Ovary (tissue), 3 donors: ENCODE results near the gene CDC16.

Experiments used
- EP300 ChIP-seq: sonication (generic); formaldehyde crosslinking; IDR thresholded peaks from one replicate; pipeline ENCODE4 v1.6.1; 2017; ENCODE audit warnings: antibody characterized with exemption
- POLR2A ChIP-seq: fragments of 450-650 bp; IDR thresholded peaks from one replicate; pipeline ENCODE4 v1.6.1; 2017; ENCODE audit warnings: antibody characterized with exemption, mild to moderate bottlenecking, moderate library complexity
- TF ChIP-seq, protein P1 (sequence below), 3 donors: fragments of 450-650 bp in 2 of 3; fragments of 200-600 bp in 1 of 3; IDR thresholded peaks; one replicate each; pipeline versions ENCODE4 v1.5.1 to v1.8.0; 2016 to 2022; ENCODE audit warnings: antibody characterized with exemption in 3 of 3, mild to moderate bottlenecking in 1 of 3
- donor health status: DM: no; HTN: no; CAD: no.

- no peak for TF ChIP-seq POLR2A
- TF ChIP-seq, protein P1, sequence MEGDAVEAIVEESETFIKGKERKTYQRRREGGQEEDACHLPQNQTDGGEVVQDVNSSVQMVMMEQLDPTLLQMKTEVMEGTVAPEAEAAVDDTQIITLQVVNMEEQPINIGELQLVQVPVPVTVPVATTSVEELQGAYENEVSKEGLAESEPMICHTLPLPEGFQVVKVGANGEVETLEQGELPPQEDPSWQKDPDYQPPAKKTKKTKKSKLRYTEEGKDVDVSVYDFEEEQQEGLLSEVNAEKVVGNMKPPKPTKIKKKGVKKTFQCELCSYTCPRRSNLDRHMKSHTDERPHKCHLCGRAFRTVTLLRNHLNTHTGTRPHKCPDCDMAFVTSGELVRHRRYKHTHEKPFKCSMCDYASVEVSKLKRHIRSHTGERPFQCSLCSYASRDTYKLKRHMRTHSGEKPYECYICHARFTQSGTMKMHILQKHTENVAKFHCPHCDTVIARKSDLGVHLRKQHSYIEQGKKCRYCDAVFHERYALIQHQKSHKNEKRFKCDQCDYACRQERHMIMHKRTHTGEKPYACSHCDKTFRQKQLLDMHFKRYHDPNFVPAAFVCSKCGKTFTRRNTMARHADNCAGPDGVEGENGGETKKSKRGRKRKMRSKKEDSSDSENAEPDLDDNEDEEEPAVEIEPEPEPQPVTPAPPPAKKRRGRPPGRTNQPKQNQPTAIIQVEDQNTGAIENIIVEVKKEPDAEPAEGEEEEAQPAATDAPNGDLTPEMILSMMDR (IDR thresholded peaks at IDR 0.05): no peak
- no peak for TF ChIP-seq EP300
Observed at GRCh38 chr13:114296448-114296847, 61.8 kb downstream of the CDC16 start.
